GM19193 (cell line): ENCODE data around the gene NRSN2.

ENCODE experiments used
- POLR2A ChIP-seq: IDR thresholded peaks from 4 replicates; pipeline ENCODE4 v1.6.1; 2011; ENCODE audit not compliant: insufficient read depth, insufficient read length; ENCODE audit errors: extremely low read depth

NRSN2 gene

GRCh38 chr20:313402-313801 lies 33.5 kb upstream of the NRSN2 start:
- no peak for TF ChIP-seq POLR2A

GRCh38 chr20:313948-314347 lies 33.0 kb upstream of the NRSN2 start:
- no peak for TF ChIP-seq POLR2A

- no peak for TF ChIP-seq POLR2A
Observed at GRCh38 chr20:316316-317068, 30.4 kb upstream of the NRSN2 start.

GRCh38 chr20:324177-325044 lies 22.5 kb upstream of the NRSN2 start:
- peak; percentile 60 for TF ChIP-seq POLR2A

GRCh38 chr20:325045-325888 lies 21.6 kb upstream of the NRSN2 start, which contains the start of gene SOX12:
Gene SOX12, plus strand, starts transcription at chr20:325552. Its CDS starts 373 bp downstream, at chr20:325925.
- TF ChIP-seq POLR2A = peak; percentile 67

GRCh38 chr20:325889-326644 lies 20.8 kb upstream of the NRSN2 start:
- TF ChIP-seq POLR2A = no peak

- no peak for TF ChIP-seq POLR2A
Observed at GRCh38 chr20:326645-327185, 20.2 kb upstream of the NRSN2 start.

GRCh38 chr20:327186-328026 lies 19.5 kb upstream of the NRSN2 start:
- TF ChIP-seq POLR2A = peak; percentile 49

- TF ChIP-seq POLR2A = no peak
Observed at GRCh38 chr20:328027-328974, 18.6 kb upstream of the NRSN2 start.

GRCh38 chr20:328975-329695 lies 17.8 kb upstream of the NRSN2 start:
- no peak for TF ChIP-seq POLR2A

GRCh38 chr20:329851-330232 lies 17.1 kb upstream of the NRSN2 start:
- TF ChIP-seq POLR2A = no peak

- TF ChIP-seq POLR2A = no peak
Observed at GRCh38 chr20:330233-331149, 16.4 kb upstream of the NRSN2 start.
